ENCODE results near the gene TSHZ1.
"Not testable (repeated sequence)": the region's sequence is repeated elsewhere in the genome, so short reads cannot be mapped to it uniquely, and the experiment has no call there.

TSHZ1 gene

DNA sequence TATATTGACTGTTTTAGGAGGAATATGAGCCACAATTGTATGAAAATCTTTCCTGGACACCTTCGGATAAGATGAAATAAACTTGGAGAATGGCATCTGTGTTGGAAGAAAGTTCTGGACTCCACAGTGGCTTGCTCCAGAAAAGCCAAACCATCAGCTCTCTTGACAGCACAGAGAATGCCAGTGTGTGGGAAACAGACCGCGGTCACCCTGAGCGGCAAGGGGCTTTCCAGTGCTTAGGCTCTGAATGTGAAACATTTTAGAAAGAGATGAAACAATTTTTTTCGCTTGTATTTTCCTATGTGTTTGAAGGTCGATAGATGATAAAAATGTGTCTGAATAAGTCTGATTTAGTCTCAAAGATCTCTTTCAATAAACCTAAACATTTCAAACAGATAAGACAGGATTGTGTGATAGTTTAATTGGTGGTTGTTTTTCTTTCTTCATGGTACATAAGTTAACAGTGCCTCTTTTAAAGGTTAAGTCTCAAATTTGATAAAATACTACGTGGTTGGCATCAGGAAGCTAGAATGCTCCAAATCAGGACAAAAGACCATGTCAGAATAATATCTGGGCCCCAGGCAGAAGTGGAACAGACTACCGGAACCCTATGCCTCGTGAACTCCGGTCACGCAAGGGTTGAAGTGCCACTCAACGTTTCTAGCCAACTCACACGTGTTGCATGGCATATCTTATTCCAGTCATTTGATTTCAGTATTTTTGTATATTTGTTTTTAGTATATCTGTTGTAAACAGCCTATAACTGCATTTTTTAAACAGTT is 30.6 kb upstream of the TSHZ1 start:
- DNase-seq (ENCODE audit: low read depth in 1 of 2, low spot score in 1 of 2), result no peak

DNA sequence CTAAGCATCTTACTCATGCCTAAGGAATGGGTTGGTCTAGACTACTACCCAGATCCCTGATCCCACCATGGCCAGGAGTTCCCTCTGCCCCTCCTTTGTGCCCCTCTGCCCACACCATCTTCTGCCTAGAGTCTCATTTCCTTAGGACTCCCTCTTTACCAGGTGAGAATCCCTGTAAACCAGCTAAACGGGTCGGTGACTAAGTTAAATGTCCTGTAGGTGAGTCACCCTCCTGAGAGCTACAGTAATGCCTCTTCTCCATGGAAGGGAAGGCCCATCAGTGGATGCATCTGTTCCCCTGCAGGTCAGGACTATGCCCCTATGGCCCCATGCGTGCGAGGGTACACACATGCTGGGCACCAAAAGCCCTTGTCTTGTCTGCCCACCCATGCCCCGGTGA is 27.1 kb upstream of the TSHZ1 start:
- DNase-seq (ENCODE audit: low read depth in 1 of 2, low spot score in 1 of 2), result no peak

DNA sequence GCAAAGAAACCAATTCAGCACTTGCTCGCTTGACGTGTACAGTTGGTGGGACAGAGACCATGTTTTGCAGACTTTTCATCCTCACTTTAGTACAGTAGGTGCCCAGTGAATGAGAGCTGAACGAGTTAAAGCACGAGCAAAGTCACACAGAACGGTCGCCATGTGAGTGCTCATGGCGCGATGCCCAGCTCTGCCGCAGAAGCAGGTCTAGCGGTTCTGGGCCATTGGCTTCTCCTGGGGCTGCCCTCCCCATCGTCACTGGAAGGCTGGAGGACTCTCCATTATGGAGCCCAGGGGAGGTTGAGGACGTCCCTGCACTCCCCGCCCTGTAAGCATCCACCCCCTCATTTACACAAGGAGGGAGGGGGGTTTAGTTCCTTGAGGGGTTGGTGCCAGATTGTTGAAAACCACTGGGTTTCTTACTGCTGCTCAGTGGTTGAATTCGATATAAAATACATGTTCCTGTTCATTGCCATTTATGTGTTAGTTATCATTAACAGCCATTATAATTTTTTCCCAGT is 26.6 kb upstream of the TSHZ1 start:
- DNase-seq (ENCODE audit: low read depth in 1 of 2, low spot score in 1 of 2), result no peak

DNA sequence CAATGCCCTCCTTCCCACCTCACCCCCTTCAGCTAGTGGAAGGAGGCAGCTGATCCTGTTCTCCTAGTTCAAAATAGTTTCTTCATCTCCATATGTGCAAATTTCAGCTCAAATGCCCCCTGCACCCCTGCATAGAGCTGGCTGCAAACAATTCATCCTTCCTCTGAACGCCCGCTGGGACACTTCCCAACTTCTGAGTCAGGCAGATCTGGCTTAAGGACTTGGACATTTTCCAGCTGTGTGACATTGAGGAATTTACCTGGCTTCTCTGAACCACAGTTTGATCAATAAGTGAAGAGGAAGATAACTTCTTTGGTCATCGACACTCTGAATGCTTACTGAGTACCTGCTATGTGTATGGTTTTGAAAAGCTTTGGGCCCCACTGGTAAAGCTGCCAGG is 25.1 kb upstream of the TSHZ1 start:
- DNase-seq (ENCODE audit: low read depth in 1 of 2, low spot score in 1 of 2), result no peak

DNA sequence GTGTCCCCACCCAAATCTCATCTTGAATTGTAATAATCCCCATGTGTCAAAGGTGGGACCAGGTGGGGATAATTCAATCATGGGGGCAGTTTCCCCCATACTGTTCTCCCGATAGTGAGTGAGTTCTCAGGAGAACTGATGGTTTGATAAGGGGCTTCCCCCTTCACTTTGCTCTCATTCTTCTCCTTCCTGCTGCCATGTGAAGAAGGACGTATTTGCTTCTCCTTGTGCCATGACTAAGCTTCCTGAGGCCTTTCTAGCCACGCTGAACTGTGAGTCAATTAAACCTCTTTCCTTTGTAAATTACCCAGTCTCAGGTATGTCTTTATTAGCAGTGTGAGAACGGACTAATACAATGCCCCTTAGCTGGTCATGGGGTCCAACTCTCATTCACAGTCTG is 22.9 kb upstream of the TSHZ1 start:
- not testable (repeated sequence) for DNase-seq (ENCODE audit: low read depth in 1 of 2, low spot score in 1 of 2)

DNA sequence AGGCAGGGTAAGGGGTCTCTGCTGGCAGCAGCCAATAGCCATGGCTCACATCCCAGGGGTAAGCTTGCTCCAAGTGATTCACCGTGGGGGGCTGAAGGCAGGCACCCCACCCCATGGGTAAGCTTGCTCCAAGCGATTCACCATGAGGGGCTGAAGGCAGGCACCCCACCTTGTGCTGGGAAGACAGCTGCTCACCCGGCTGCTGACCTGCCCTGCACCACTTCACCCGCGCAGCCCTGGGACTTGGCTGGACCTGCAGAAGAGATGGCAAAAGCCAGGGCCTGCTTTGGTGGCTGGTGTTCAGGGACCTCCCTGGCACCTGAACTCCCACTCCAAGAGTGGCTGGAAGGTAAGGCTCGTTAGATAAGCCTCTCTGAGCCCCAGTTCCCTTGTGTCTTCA is 20.9 kb upstream of the TSHZ1 start:
- no peak for DNase-seq (ENCODE audit: low read depth in 1 of 2, low spot score in 1 of 2)

DNA sequence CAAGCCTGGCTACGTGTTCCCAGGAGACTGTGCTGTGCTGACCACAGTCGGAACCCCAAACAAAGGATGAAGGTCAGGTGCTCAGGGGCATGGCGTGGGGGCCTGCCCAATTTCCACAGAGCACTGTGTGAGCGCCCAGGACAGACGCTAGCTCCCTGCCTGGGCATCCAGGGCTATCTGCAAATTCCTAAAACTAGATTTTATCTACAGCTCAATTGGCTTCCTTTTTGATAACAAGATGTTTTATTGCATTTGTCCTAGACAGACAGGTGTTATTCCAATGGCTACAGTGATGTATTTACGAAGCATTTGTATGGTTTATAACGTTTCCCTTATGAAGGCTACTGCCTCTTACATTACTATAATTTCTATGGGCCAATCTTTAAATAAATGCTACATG is 17.7 kb upstream of the TSHZ1 start:
- no peak for DNase-seq (ENCODE audit: low read depth in 1 of 2, low spot score in 1 of 2)

DNA sequence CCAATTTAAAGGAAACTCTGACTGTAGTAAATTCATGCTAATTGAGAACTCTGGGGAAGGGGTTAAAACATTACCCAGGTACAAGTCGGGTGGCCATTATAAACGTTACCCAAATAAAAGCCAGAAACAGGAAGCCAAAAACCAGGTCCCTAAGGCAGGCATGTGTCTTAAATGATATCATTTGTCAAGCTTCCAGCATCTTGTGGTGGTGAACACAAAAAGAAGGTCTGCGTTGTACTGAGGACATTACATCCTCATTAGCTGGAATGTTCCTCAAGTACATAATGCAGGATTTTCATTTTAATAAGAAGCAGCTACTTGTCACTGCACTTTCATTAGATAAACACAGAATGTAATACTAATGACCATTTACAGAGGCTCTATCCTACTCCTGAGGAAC is 12.6 kb upstream of the TSHZ1 start:
- DNase-seq (ENCODE audit: low read depth in 1 of 2, low spot score in 1 of 2), result no peak

DNA sequence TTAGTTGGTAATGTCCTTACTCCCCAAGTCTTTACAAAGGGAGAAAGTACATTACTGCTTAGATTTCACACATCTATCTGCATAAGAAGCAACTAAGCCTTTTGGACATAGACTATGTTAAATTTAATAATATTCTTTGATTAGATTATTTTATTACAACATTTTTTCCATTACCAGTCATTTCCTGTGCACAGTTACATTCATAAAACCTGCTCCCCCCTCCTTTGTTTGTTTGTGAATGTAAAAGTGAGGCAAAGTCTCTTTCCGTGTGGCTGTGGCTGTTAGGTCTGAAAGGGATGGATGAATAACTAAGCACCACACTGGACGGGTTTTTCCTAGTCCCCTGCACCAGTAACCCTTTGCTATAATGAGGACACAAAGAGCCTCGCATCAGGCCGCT is 11.3 kb upstream of the TSHZ1 start:
- DNase-seq (ENCODE audit: low read depth in 1 of 2, low spot score in 1 of 2), result no peak

DNA sequence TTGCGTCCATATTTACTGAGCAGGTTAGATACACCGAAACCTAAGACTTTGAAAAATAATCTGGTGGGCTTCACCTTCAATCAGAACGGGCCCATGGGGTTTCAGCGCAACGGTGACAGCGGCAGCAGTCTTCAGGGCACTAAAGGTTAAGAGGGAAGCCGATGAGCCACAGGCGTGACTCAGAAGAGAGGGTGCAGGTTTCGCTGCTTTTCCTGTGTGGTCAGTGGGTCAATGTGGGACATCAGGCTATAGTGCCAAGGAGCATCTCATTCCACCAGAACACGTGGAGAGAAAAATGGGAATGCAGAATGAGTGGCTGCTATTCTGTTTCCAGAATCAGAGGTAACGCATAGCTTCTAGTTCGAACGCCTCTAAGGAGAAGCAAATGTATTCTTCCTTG is 10.5 kb upstream of the TSHZ1 start:
- DNase-seq (ENCODE audit: low read depth in 1 of 2, low spot score in 1 of 2), result no peak

DNA sequence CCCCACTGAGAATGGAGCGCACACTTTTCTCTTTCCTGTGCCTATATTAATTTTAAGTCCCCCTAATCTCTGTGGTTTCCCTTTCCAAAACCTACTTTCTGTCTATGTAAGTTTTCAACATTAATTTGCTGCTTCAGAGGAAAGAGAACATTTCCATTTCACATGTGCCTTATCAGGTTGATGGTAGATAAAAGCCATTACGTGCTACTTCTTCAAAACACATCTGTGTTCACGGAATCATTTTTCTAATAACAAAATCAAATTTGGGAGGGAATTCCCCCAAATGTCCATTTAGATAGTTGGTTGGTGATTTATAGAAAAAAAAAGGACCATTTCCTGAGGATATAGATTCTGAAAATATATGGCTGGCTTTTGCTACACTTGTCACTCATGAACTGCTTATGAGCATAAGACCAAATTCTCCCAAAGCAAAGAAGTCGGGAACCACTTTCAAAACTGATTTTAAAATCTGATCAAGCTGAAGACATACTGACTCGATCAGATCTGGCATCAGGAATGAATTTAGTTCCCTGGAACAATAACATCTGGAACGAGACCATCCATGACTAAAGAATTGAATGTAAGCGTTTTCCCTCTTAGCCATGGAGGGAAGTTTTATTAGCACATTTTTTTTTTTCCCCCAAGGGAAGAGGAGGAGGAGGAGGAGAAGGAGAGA is 9.9 kb upstream of the TSHZ1 start:
- DNase-seq (ENCODE audit: low read depth in 1 of 2, low spot score in 1 of 2), result no peak

DNA sequence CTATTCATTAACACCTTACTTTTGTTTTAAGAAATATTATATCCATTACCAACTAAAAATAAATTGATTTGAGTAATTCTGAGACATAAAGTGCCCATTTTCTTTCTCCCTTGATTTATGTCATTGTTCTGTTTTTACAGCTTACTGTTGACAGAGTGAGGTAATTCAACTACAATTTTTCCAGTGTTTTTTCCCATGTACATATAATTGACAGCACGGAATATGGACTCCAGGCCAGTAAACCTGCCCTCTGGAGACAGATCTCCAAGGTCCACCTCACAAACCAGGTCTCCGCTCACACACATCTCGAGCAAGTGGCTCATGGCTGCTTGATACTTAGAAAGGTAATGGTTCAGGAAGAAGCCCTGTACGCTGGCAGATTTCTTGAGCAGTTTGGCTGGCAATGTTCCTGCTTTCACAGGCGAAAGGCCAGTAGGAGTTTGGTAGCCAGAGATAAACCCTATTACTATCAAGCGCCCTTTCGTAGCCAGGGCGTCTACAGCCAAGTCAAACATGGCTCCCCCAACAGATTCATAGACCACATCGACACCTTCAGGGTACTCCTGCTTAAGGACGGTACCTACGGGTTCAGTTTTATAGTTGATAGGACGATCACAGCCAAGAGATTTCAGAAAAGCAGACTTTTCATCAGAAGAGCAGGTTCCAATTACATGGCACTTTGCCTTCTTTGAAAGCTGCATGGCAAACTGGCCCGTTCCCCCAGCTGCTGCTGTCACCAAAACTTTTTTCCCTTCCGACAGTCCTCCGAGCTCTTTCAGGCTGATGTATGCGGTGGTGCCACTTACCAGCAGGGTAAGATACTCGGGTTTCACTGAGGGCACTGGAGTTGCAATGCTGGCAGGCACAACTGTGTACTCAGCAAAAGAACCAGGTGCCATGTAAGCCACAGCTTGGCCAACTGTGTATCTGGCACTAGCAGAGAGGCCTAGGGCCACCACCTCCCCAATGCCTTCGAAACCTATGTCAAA is 9.0 kb upstream of the TSHZ1 start:
- DNase-seq (ENCODE audit: low read depth in 1 of 2, low spot score in 1 of 2), result no peak

DNA sequence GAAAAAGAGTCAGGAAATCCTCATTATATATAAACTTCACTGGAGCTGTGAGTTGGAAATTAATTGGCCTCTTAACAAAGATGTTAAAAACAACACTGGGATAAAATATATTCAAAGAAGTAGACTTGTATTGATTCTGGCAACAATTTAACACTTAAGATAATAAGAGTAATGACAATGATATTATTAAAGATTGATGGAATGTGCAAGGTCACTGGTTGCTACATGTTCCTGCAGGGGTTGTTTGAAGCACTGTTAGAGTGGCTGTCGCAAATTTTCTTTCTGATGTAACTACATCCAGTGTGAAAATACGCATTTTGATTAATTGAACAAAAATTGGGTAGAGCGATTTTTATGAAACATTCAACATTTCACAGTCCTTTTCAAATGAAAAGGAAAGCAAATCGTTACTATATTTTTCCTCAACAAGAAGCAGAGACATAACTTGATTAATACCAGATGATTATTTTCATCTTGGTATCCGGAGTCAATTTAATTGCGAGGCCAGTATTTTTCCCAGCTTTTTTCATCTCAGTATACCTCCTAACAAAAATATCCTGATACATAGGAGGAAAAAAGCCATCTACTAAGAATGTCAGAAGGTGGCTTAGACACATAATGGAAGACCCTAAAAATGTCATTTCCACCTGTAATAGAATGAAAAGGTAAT is 7.8 kb upstream of the TSHZ1 start:
- no peak for DNase-seq (ENCODE audit: low read depth in 1 of 2, low spot score in 1 of 2)

DNA sequence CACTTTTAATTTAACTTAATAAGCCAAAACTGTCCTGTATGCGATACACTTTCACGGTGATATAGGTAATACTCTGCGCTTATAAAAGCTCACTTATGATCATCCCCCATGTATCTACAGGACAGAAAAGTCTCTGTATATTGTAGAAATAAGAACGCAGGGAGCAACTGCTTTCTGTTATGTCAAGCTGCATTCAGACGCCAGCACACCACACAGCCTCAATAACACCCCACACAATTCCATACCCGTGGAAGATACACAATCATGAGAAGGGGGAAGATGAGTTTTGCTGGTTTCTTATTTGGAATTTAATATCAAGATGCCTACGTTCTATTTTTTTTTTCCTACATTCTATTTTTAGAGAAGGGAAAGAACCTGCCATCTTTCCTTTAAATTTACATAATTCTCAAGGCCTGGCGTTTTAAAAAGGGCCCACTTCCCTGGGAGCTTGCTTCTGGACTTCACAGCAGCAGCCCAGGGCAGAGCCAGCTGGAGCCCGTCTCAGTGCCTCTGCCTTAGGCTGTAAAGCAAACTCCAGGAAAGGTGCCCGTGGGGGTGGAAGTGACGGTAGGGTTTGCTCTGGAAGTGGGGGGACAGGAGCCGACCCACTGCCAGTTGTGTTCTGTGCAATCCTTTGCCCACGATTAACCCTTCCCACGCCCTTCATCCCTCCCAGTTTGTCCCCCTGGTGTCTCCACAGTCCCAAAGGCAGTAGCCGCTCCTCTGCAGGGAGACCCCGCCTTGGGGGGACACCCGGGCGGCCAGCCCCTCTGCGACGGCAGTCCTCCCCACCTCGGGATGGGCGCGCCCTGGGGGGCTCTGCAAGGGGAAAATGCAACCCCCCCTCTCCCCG is 7.0 kb upstream of the TSHZ1 start:
- DNase-seq (ENCODE audit: low read depth in 1 of 2, low spot score in 1 of 2), result no peak

DNA sequence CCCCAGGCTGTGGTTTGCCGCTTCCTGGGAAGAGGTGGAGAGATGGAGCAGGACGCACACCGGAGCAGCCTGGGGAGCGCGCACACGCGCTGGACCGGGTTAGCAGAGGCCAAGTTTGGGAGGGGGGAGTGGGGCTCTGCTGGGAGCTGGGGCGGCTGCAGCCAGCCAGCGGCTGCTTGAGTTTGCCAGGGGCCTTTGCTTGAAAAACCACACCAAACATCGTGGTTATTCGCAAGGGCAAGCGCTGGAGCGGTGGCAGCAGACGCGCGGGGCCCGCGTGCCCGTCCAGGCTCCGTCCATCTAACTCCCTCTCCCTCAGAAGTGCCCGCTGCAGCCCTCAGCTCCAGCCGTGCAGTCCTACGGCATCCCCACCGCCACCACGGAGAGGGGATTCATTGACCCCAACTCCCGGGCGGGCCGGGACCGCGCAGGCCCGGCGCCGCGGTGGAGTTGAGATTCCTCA is 6.3 kb upstream of the TSHZ1 start:
- DNase-seq (ENCODE audit: low read depth in 1 of 2, low spot score in 1 of 2), result no peak

DNA sequence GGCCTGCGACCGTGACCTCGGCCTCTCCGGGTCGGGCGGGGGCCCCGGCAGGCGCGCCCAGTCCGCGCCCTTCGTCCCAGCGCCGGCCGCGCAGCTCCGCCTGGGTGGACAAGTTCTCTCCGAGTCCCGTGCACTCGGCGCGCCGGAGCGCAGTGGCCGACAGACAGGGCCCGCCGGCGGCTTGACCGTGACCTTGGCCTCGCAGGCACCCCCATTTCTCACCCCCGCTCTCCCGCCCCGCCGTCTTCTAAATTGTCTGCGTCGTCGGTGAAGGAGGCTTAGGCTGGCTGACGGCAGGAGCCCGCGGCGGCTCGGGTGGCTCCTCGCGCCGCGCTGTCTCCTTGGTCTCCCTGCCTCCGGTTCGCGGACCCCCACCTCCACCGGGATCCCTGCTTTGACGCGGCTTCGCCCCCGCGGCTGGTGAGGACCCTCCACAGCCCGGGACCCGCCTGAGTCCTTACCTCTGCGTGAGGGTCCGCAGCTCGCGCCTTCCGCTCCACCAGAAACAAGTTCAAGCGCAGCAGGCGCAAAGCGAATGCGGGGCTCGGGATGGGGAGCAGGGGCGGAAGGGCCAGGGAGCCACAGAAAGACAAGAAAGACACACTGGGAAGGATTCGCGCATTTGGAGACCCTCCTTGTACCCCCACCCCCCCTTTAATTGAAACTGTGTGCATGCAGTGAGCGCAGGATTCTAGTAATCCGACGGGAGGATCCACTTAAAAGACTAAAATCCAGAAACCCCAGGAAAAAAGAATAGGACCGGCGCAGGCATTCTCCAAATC is 5.7 kb upstream of the TSHZ1 start:
- DNase-seq (ENCODE audit: low read depth in 1 of 2, low spot score in 1 of 2), result no peak

DNA sequence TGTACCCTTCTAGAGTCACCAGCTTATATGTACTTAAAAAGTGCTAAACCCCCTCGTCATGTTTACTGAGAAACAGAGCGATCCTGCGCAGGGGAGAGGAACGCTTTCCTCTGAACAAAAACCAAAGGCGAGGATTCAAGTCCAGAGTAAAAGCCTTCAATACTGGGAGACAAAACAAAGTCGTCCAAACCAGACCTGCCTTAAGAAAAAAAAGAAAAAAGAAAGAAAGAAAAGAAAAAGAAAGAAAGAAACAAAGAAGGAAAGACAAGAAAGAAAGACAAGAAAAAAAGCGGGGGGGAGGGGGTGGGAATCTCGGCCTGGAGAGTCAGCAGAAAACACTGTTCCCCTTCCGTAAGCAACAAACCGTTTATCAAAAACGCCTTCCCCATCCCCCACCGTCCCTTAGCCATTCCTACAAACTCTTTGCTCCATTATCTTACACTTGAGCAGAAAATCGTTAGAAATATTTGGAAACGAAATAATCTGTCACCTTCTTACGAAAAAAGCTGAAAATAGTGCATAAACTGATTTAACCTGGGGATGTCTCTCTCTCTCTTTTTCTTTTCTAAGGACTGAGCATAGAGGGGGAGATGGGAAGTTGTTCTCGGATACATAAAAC is 5.0 kb upstream of the TSHZ1 start:
- no peak for DNase-seq (ENCODE audit: low read depth in 1 of 2, low spot score in 1 of 2)

DNA sequence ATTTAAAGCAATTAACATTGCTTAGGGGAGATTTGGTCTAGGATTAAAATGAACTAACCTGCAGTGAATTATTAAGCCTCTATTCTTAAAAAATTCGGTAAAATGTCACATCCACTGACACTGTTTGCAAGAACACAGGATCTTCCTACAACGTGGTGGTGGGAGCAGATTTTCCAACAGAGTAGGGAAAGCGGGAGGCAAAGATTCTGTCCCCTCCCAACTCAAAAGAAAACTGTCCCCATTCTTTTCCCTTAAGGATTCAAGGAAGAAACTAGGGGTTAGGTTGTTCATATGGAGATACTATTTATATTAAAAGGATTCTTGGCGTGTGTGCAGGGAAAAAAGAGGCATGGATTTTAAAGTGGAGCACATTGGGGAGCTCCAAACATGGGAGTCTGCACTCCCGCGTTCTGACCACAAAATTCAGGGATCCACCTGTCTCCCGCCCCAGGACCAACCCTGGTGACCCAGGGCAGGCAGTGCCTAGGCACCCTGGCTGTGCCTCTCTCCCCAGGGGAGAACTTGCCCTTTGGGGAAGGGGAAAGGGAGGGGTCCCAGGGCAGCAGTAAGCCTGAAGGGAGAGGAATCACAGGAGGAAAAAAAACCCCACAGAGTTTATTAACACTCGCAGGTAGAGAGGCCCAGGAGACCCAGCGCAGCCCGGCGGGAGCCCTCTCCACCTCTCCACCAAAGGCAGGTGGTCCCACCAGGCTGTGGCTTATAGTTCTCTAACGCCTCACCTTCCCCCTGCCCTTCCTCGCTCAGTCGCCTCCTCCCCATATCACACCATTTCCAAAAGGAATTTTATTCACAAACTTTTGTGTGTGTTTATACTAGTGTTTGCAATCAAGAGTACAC is 3.9 kb upstream of the TSHZ1 start:
- DNase-seq (ENCODE audit: low read depth in 1 of 2, low spot score in 1 of 2), result no peak

All from activated T-helper 1 cell treated with anti-CD3 and anti-CD28 coated beads, Interleukin-2, amount 50 U/mL, for 16 hours (primary cell).